GM19468 (cell line): ENCODE data around the gene MYL7.

Source experiments
- ATAC-seq: cut with Tn5 transposase; IDR thresholded peaks from one replicate; pipeline ENCODE4 v1.9.1; 2021; ENCODE audit warnings: mild to moderate bottlenecking, moderate library complexity, moderate number of reproducible peaks; ENCODE audit not compliant: unreplicated experiment; ENCODE audit errors: extremely low read depth

Gene MYL7

DNA sequence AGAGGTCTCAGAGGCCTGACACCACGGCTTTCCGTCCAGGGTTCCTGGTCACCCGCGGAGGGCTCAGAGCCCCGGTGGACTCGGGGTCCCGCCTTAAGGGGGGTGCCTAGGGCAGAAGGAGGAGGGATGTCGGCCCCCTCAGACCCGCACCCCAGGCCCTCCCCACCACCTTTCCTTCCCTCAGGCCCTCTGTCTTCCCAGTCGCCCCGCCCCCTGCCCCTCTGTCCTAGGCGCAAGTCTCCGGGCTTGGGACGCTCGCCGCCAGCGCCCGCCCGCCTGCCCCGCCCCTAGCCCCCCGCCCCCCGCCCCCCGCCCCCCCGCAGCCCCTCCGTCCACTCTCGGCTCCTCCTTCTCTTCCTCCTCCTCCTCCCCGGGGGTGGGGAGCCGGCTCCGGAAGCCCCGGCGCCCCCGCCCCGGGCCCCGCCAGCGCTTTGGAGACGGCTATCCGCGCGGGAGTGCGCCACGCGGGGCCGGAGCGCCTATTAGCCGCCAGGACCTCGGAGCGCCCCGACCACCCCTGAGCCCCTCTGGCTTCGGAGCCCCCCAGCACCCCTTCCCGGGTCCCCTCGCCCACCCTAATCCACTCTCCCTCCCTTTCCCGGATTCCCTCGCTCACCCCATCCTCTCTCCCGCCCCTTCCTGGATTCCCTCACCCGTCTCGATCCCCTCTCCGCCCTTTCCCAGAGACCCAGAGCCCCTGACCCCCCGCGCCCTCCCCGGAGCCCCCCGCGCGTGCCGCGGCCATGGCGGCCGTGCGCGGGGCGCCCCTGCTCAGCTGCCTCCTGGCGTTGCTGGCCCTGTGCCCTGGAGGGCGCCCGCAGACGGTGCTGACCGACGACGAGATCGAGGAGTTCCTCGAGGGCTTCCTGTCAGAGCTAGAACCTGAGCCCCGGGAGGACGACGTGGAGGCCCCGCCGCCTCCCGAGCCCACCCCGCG lies 36.9 kb downstream of the MYL7 start, which contains the start of gene AEBP1:
Gene AEBP1 (plus strand): TSS at position 423 of the 937 bp plus-strand sequence. CDS start 321 bp downstream, at position 744.
- ATAC-seq: no peak

DNA sequence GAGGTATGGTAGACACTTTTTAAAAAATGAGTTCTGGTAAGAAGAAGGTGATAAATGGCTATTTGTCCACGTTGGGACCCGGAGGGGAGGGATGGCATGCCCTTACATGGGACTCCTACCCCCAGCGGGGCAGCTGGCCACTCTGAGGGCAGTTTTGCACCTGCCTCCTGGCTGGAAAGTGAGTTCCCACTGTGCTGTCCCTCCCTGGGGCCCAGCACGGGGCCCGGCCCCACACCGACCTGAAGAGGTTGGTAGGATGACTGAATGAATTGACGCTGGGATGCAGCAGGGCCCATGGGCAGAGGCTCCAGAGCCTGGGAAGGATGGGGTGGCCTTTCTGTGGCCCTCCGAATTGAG lies 37.6 kb downstream of the MYL7 start:
- ATAC-seq: no peak

DNA sequence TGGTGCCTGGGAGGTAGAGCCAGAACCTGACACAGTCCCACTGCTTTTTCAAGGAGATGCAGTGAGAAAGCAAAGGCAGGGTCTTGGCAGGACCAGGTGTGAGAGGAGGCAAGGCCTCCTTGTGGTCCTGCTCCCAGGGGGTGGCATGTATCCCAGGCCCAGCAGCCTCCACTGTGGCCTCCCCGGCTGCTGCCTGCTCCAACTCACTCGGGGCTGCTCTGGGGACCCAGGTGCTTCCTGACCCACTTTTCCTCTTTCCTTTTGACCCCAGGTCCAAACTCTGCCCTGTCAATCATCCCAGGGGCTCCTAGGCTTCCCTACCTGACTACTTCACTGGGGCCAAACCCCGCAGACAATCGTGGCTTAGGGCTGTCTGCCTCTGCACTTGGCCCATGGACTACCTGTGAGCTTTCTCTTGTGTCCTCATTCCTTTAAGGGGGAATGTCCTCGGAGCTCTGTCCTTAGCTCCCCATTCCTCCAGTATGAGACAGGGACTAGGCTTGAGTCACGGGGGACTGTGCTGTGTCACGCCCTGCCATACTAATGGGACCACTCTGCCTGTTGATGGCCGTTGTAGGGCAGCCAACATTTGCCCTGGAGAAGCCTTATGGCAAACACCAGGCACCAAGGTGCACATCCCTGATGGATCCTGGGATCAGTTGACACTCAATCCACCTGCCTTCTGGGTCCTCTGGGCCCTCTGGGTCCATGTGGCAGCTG lies 38.1 kb downstream of the MYL7 start:
- no peak for ATAC-seq

- ATAC-seq: no peak
Observed at GRCh38 chr7:44101966-44102845, 38.9 kb downstream of the MYL7 start.

GRCh38 chr7:44101303-44101965 lies 39.7 kb downstream of the MYL7 start:
- ATAC-seq: no peak

- no peak for ATAC-seq
Observed at GRCh38 chr7:44100458-44101302, 40.5 kb downstream of the MYL7 start.

DNA sequence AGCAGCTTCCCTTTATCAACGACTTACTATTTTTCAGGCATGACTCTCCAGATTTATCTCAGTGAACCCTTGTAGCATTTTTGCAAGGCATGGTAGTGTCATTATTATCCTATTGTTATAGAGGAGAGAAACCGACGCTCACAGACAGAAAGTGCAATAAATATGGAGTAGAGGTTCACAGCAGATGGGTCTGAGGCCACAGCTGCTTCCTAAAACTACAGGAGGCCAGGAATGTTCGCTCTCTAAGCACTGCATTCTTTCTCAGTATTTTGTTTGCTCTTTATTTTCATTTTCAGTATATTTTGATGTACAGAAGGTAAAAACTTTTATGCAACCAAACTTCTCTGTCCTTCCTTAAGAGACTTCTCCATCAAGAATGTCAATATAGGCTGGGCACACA lies 41.5 kb downstream of the MYL7 start:
- no peak for ATAC-seq

- ATAC-seq: no peak
Observed at GRCh38 chr7:44098092-44099068, 42.8 kb downstream of the MYL7 start.

DNA sequence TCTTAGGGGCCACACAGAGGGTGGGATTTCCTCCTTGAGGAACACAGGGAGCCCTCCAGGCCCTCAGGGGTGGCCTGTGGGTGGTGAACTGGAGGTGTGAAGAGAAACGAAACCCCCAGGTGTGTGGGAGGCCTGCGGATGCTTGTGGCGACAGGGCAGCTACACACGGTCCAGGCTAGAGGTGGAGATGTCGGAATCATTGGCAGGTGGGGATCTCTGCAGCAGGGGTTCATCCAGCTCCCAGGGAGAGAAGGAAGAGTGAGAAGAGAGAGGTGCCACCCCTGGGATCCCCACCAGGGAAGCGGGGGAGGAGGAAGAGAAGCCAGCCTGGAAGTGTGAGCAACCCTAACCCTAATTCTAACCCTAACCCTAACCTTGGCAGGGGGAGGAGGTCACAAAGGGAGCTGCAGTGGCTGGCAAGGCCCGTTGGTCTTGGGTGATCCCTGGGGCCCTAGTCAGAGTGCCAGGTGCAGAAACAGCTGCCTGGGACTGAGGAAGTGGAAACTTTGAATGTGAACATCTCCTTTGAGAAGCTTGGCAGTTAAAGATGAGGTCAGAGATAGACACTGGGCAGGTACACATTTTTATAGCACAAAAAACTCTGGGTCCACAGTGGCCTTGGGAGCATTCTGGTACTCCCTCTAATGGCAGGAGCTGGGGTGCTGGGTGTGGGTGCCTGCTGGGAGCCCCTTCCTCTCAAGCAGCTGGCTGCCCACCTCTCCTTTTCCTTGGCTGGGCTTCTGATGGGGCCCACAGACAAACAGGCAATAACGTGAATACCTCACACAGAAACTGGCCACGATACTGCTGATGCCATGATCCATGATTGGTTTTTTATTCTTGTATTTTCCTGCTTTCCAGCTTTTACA lies 43.8 kb downstream of the MYL7 start:
- ATAC-seq: peak; percentile 51

GRCh38 chr7:44096326-44096881 lies 44.7 kb downstream of the MYL7 start:
- ATAC-seq: no peak

DNA sequence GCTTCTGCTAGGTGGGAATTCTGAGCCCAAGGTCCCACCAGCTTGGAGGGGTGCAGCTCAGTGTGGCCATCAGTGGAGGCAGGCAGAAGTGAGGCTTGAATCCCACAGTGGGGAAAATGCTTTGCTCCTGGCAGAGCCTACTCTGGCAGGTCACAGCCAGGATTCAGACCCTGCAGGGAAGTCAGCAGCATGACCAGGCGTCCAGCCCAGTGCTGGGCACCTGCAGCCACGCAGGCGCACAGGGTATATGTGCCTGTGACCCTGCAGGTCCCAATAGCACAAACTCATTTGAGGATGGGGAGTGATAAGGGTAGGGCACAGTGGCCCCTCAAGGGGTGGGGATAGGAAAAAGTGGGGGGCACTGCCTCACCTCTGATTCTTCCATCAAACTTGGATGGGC lies 45.4 kb downstream of the MYL7 start:
- no peak for ATAC-seq

GRCh38 chr7:44094883-44095592 lies 46.1 kb downstream of the MYL7 start:
- ATAC-seq: no peak

GRCh38 chr7:44094365-44094764 lies 46.8 kb downstream of the MYL7 start:
- ATAC-seq: no peak

- no peak for ATAC-seq
Observed at GRCh38 chr7:44093102-44093641, 48.0 kb downstream of the MYL7 start.
